Heart left ventricle (tissue), 16 donors: ENCODE data around the gene ZBTB20. TPM values are rescaled to one million over a fixed set of nuclear protein-coding genes. Genes with fewer than 3 reads are reported as not detected.

ENCODE experiments used
- ATAC-seq, 4 donors: fragments of 200-7000 bp; cut with Tn5 transposase; one replicate each; pipeline ENCODE4 v1.9.1; 2020 to 2022; ENCODE audit warnings: moderate library complexity in 4 of 4, mild to moderate bottlenecking in 3 of 4, moderate number of reproducible peaks in 1 of 4
- DNase-seq, 5 donors: peaks; one replicate each; pipeline ENCODE4 v3.0.0-alpha.2; 2020
- H3K27ac ChIP-seq, 12 donors: fragments of 200-600 bp; sonication (generic) in 4 of 12; one replicate each; pipeline versions ENCODE4 v1.5.0 to v1.8.0; 2016 to 2022; ENCODE audit warnings: mild to moderate bottlenecking in 2 of 12
- H3K27me3 ChIP-seq, 9 donors: fragments of 200-600 bp; sonication (generic) in 2 of 9; one replicate each; pipeline versions ENCODE4 v1.5.1 to v1.8.0; 2016 to 2022; ENCODE audit warnings: mild to moderate bottlenecking in 3 of 9
- H3K36me3 ChIP-seq, 9 donors: fragments of 200-600 bp; sonication (generic) in 2 of 9; one replicate each; pipeline versions ENCODE4 v1.5.0 to v1.8.0; 2018 to 2022; ENCODE audit warnings: mild to moderate bottlenecking in 2 of 9
- H3K4me1 ChIP-seq, 12 donors: fragments of 200-600 bp; sonication (generic) in 4 of 12; one replicate each; pipeline versions ENCODE4 v1.5.0 to v1.8.0; 2016 to 2022; ENCODE audit warnings: mild to moderate bottlenecking in 3 of 12
- H3K4me3 ChIP-seq, 12 donors: fragments of 200-600 bp; sonication (generic) in 4 of 12; one replicate each; pipeline versions ENCODE4 v1.5.0 to v1.8.0; 2017 to 2022; ENCODE audit warnings: mild to moderate bottlenecking in 9 of 12, moderate library complexity in 4 of 12
- H3K9me3 ChIP-seq, 12 donors: fragments of 200-600 bp; sonication (generic) in 4 of 12; one replicate each; pipeline versions ENCODE4 v1.5.0 to v1.8.0; 2016 to 2022; ENCODE audit warnings: mild to moderate bottlenecking in 1 of 12
- POLR2A ChIP-seq, 2 donors: fragments of 450-650 bp; IDR thresholded peaks; one replicate each; pipeline ENCODE4 v1.6.1; 2017; ENCODE audit warnings: antibody characterized with exemption in 2 of 2, mild to moderate bottlenecking in 2 of 2, moderate library complexity in 2 of 2
- WGBS, 4 donors: extraction: QIAGEN DNeasy Blood & Tissue Kit in 2 of 4; methylation state at CpG; one replicate each; pipeline versions ENCODE4 v1.1.5 to v1.1.7; 2013 to 2018; 5-methylcytosine and 5-hydroxymethylcytosine counted together
- intact Hi-C, 10 donors: fragments of 100-400 bp; cut with DNase I; formaldehyde crosslinking; loops; one replicate each; pipeline versions ENCODE4 v1.11.1 to v1.14.2; 2022
- polyA plus RNA-seq, 2 donors: library from polyadenylated mRNA; stranded (reverse); fragments of 200-250 nt; gene quantifications; one replicate each; pipeline ENCODE4 v1.2.3, GENCODE V29; 2013
- total RNA-seq, 9 donors: library from RNA; depleted of rRNA in 2 of 9; stranded (reverse); fragments of >200 nt in 2 of 9; fragmentation: NEBNext Ultra II Directional in 3 of 9; extraction: Animal tissue kit (Norgen Biotek cat#: 25700) in 3 of 9; gene quantifications; one replicate each; pipeline versions ENCODE4 v1.1.0 to v1.2.4, GENCODE V29; 2016 to 2023
- TF ChIP-seq, protein P1 (sequence below), 12 donors: fragments of 200-600 bp; sonication (generic) in 4 of 12; IDR thresholded peaks; one replicate each; pipeline versions ENCODE4 v1.5.0 to v1.8.0; 2018 to 2022; ENCODE audit warnings: antibody characterized with exemption in 12 of 12, mild to moderate bottlenecking in 5 of 12
- donor health status: ischemic (EF 13 %, LVEDD 7.1; RV severe dilation, severe dysfunction).
- donor health status: healthy with polysubstance abuse.
- donor health status: DM: no; HTN: yes; CAD: no.
- donor health status: DM: no; HTN: no; CAD: no.
- donor health status: ischemic (EF 25% LVEDD 6.9; RV normal size, moderate dysfunction).
- donor health status: ischemic (EF 25% LVEDD 5.7; RV mildly dilated, moderate dysfunction).
- donor health status: healthy.
- donor health status: DM: yes; HTN: yes; CAD: no.
- donor health status: ischemic (EF 35%, LVEDD 5.7; RV mildly dilated, moderate dysfunction).
- donor health status: nonischemic (EF 11% LVEDD 7.7; RV severe dilation, severe dysfunction).
- donor health status: DM: yes; HTN: yes; CAD: no.
- donor health status: PGD.
- donor health status: ischemic (EF 29% LVEDD 5.4; RV normal size, mild dysfunction).
- donor health status: nonischemic (EF 23%, LVEDD 6.1; RV moderate dilation, normal function).

Gene ZBTB20
- total and polyA plus RNA-seq, 11 donors = 6.2 to 109 (median 77.3) TPM

DNA sequence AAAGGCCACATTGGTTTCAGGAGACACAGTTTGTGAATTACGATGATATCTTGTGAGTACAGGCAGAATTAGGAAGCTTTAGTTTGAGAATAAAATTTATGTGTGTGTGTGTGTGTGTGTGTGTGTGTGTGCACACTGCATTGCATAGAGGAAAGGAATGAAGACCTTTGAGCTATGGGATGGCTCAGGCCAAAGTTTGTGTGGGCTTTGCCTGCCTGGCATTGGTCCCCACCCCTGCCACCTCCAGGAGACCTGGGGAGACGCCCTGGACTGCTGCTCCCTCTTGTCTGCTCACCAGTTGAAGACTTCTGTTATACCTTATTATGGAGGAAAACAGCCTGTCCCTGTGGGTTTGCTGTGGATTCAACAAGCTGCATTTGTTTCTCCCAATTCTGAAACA lies 816.1 kb downstream of the ZBTB20 start:
- WGBS, 4 donors = 94 to 98% (median 97%) methylated on average over 2 of the region's 2 CpGs
- no peak for ATAC-seq
- intact Hi-C loops = loop anchor here in 3 of 10 donors (10.0 kb wide), 1 partner anchor 176 kb away; no protein-coding TSS in a partner anchor
- no peak overlapping the region for H3K4me3 ChIP-seq
- H3K4me1 ChIP-seq = peaks cover 0 to 27% (median 6%) of the 10 kb centered on the region in 12 donors
- no peak for DNase-seq
- H3K36me3 ChIP-seq = peaks cover 0 to 27% (median 7%) of the 10 kb centered on the region in 9 donors
- H3K27me3 ChIP-seq = no peaks in the 10 kb centered on the region
- TF ChIP-seq POLR2A (IDR thresholded peaks at IDR 0.05) = no peak
- TF ChIP-seq, protein P1, sequence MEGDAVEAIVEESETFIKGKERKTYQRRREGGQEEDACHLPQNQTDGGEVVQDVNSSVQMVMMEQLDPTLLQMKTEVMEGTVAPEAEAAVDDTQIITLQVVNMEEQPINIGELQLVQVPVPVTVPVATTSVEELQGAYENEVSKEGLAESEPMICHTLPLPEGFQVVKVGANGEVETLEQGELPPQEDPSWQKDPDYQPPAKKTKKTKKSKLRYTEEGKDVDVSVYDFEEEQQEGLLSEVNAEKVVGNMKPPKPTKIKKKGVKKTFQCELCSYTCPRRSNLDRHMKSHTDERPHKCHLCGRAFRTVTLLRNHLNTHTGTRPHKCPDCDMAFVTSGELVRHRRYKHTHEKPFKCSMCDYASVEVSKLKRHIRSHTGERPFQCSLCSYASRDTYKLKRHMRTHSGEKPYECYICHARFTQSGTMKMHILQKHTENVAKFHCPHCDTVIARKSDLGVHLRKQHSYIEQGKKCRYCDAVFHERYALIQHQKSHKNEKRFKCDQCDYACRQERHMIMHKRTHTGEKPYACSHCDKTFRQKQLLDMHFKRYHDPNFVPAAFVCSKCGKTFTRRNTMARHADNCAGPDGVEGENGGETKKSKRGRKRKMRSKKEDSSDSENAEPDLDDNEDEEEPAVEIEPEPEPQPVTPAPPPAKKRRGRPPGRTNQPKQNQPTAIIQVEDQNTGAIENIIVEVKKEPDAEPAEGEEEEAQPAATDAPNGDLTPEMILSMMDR (IDR thresholded peaks at IDR 0.05) = no peak
- peaks cover 0 to 6% (median 0%) of the 10 kb centered on the region in 12 donors for H3K9me3 ChIP-seq
- no peak overlapping the region for H3K27ac ChIP-seq

DNA sequence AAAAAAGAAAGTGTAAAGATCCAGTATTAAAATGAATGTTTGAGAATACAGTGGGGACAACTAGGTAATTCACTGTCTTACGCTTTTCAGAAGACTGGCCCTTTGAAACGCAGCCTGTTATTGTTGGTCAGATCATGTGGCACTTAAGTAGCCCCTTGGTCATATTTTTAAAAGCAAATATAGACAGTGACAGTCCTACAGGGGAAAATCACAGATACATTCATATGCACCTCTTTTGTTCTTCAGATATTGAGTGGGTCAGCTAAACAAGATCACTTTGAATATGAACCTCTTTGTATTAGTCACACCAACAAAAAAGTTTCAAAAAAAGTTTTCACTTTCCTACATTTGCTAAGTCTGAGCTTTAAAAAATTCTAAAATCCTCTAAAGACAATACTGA lies 817.3 kb downstream of the ZBTB20 start:
- DNase-seq (no peak), ATAC-seq (no peak)
- Histone ChIP-seq H3K4me3 (no peak overlapping the region), H3K36me3 (peaks cover 0 to 27% (median 7%) of the 10 kb centered on the region in 9 donors), H3K4me1 (peaks cover 0 to 23% (median 0%) of the 10 kb centered on the region in 12 donors), H3K9me3 (peaks cover 0 to 6% (median 0%) of the 10 kb centered on the region in 12 donors), H3K27ac (no peak overlapping the region), H3K27me3 (no peaks in the 10 kb centered on the region)
- TF ChIP-seq, protein P1 (IDR thresholded peaks at IDR 0.05) = no peak
- no peak for TF ChIP-seq POLR2A (IDR thresholded peaks at IDR 0.05)
- intact Hi-C loops = loop anchor here in 5 of 10 donors (10.0 kb wide), 1 partner anchor 175 kb away; no protein-coding TSS in a partner anchor
- WGBS, 4 donors = 97 to 100% (median 97%) methylated on average over 2 of the region's 2 CpGs

DNA sequence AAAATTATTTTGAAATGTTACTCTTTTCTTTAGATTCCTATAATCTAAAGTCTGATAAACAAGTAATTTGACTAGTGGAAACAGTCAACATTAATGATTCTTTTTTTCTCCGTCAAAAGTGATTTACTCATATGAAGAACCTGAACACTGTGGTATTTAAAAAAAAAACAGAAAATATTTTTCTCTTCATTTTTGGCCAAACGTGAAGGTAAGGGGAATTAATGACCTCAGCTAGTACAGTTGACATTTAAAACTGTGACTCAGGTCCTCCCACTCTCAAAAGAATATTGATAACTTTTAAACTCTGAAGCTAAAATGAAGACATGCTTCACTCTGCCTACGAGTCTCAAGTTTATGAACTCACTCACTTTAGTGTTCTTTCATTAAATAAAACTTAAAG lies 818.7 kb downstream of the ZBTB20 start:
- Histone ChIP-seq H3K4me1 (peaks cover 0 to 20% (median 0%) of the 10 kb centered on the region in 12 donors), H3K27ac (no peak overlapping the region), H3K27me3 (no peaks in the 10 kb centered on the region), H3K36me3 (peaks cover 0 to 32% (median 7%) of the 10 kb centered on the region in 9 donors), H3K9me3 (peaks cover 0 to 6% (median 0%) of the 10 kb centered on the region in 12 donors), H3K4me3 (no peak overlapping the region)
- intact Hi-C loops = loop anchor here in 2 of 10 donors (10.0 kb wide), 1 partner anchor 174 kb away; no protein-coding TSS in a partner anchor
- no peak for DNase-seq
- 84 to 88% (median 86%) methylated on average over 3 of the region's 3 CpGs for WGBS, 4 donors
- no peak for TF ChIP-seq POLR2A (IDR thresholded peaks at IDR 0.05)
- TF ChIP-seq, protein P1 (IDR thresholded peaks at IDR 0.05) = no peak
- ATAC-seq = no peak

DNA sequence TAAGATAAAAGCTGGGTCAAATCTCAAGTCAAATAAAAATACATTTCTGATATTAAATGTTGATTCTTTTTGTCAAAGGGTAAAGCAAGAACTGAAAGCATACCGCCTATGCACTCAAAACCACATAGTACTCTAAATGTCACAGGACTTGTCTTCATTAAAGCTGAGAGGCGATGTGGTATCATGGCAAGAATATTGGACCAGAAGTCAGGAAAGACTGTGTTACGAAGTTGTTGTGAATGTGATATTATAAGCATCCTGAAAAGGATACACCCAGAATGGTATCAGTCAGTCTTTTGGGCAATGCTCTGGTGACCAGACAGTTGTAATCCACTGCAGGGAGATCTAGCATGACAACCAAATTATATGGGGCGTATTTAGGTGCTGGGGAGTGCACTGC lies 819.4 kb downstream of the ZBTB20 start:
- Histone ChIP-seq H3K4me1 (peaks cover 0 to 14% (median 0%) of the 10 kb centered on the region in 12 donors), H3K4me3 (no peak overlapping the region), H3K36me3 (peaks cover 0 to 32% (median 7%) of the 10 kb centered on the region in 9 donors), H3K27me3 (no peaks in the 10 kb centered on the region), H3K9me3 (peaks cover 0 to 6% (median 0%) of the 10 kb centered on the region in 12 donors), H3K27ac (no peak overlapping the region)
- WGBS, 4 donors = 95 to 97% (median 97%) methylated on average over 4 of the region's 4 CpGs
- no peak for DNase-seq
- ATAC-seq = no peak
- TF ChIP-seq POLR2A (IDR thresholded peaks at IDR 0.05) = no peak
- TF ChIP-seq, protein P1 (IDR thresholded peaks at IDR 0.05) = no peak
- intact Hi-C loops = loop anchor here in 2 of 10 donors (10.0 kb wide), 1 partner anchor 173 kb away; no protein-coding TSS in a partner anchor
